H1 (cell line): ENCODE measurements around the gene C17orf107.

Experiments used
- BRCA1 ChIP-seq: IDR thresholded peaks from 2 replicates; pipeline ENCODE4 v1.6.1; 2012; ENCODE audit warnings: low read depth, low read length, improper control_type of control experiment
- EZH2 ChIP-seq: fragments of 200-600 bp; sonication (generic); IDR thresholded peaks from 2 replicates; pipeline ENCODE4 v1.7.1; 2012; ENCODE audit warnings: low read depth, mild to moderate bottlenecking, moderate library complexity, low read length, inconsistent platforms; ENCODE audit not compliant: severe bottlenecking
- KDM5A ChIP-seq: fragments of 200-600 bp; IDR thresholded peaks from 2 replicates; pipeline ENCODE4 v1.7.1; 2012; ENCODE audit warnings: mild to moderate bottlenecking, low read length, inconsistent platforms, mixed read lengths
- MAFK ChIP-seq: IDR thresholded peaks from 2 replicates; pipeline ENCODE4 v1.6.1; 2012; ENCODE audit warnings: low read depth, mild to moderate bottlenecking, improper control_type of control experiment, low read length
- NRF1 ChIP-seq: IDR thresholded peaks from 2 replicates; pipeline ENCODE4 v1.6.1; 2011; ENCODE audit warnings: mild to moderate bottlenecking, low read depth, low read length, improper control_type of control experiment
- POLR2A ChIP-seq, 2 experiments: IDR thresholded peaks; 1 replicate in 1 of 2; 2 replicates in 1 of 2; pipeline ENCODE4 v1.6.1; 2011; ENCODE audit warnings: low read depth in 2 of 2, low read length in 2 of 2, mild to moderate bottlenecking in 2 of 2; ENCODE audit errors: control extremely low read depth in 1 of 2
- POLR2AphosphoS5 ChIP-seq: IDR thresholded peaks from 2 replicates; pipeline ENCODE4 v1.6.1; 2011; ENCODE audit warnings: low read depth, low read length
- RAD21 ChIP-seq, 2 experiments: IDR thresholded peaks in 1 of 2; conservative IDR thresholded peaks in 1 of 2; 2 replicates each; pipeline ENCODE4 v1.6.1; 2011; ENCODE audit warnings: low read depth in 2 of 2, low read length in 2 of 2, improper control_type of control experiment in 1 of 2, inconsistent platforms in 1 of 2, mild to moderate bottlenecking in 1 of 2, moderate library complexity in 1 of 2
- YY1 ChIP-seq: IDR thresholded peaks from 2 replicates; pipeline ENCODE4 v1.6.1; 2011; ENCODE audit warnings: low read depth, mild to moderate bottlenecking, low read length
- TF ChIP-seq, protein P1 (sequence below), 3 experiments: IDR thresholded peaks; 1 replicate in 2 of 3; 2 replicates in 1 of 3; pipeline versions ENCODE4 v1.5.1 to v1.6.1; 2011; ENCODE audit warnings: low read length in 3 of 3, mild to moderate bottlenecking in 3 of 3, inconsistent platforms in 2 of 3, low read depth in 1 of 3, moderate library complexity in 1 of 3; ENCODE audit not compliant: insufficient read depth in 1 of 3; ENCODE audit errors: control extremely low read depth in 1 of 3
- TF ChIP-seq, protein P2 (sequence below): IDR thresholded peaks from 2 replicates; pipeline ENCODE4 v1.6.1; 2012; ENCODE audit warnings: inconsistent platforms

GRCh38 chr17:4948166-4948930 is 49.0 kb downstream of the C17orf107 start, which contains the start of gene PFN1:
- TF ChIP-seq RAD21 (IDR thresholded peaks at IDR 0.05 in 1 of 2, conservative IDR thresholded peaks at IDR 0.05 in 1 of 2; ENCODE audit: low read depth in 2 of 2, low read length in 2 of 2) (no peak), MAFK (no peak), POLR2AphosphoS5 (peak; percentile 19; the same call in 1 of the 2 replicates), EZH2 (no peak), YY1 (no peak), KDM5A (no peak), NRF1 (no peak), POLR2A (IDR thresholded peaks at IDR 0.05; ENCODE audit: control extremely low read depth in 1 of 2, low read depth in 2 of 2, low read length in 2 of 2) (peak; percentile 67 to 68), BRCA1 (no peak)
- TF ChIP-seq, protein P1, sequence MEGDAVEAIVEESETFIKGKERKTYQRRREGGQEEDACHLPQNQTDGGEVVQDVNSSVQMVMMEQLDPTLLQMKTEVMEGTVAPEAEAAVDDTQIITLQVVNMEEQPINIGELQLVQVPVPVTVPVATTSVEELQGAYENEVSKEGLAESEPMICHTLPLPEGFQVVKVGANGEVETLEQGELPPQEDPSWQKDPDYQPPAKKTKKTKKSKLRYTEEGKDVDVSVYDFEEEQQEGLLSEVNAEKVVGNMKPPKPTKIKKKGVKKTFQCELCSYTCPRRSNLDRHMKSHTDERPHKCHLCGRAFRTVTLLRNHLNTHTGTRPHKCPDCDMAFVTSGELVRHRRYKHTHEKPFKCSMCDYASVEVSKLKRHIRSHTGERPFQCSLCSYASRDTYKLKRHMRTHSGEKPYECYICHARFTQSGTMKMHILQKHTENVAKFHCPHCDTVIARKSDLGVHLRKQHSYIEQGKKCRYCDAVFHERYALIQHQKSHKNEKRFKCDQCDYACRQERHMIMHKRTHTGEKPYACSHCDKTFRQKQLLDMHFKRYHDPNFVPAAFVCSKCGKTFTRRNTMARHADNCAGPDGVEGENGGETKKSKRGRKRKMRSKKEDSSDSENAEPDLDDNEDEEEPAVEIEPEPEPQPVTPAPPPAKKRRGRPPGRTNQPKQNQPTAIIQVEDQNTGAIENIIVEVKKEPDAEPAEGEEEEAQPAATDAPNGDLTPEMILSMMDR (IDR thresholded peaks at IDR 0.05; ENCODE audit: control extremely low read depth in 1 of 3, insufficient read depth in 1 of 3, low read depth in 1 of 3, low read length in 3 of 3), result no peak
- TF ChIP-seq, protein P2, sequence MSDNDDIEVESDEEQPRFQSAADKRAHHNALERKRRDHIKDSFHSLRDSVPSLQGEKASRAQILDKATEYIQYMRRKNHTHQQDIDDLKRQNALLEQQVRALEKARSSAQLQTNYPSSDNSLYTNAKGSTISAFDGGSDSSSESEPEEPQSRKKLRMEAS, result peak; percentile 15; the same call in 1 of the 2 replicates
